Heart right ventricle (tissue), 16 donors: ENCODE data around the gene MXRA8. TPM values are rescaled to one million over a fixed set of nuclear protein-coding genes. Genes with fewer than 3 reads are reported as not detected.

ENCODE experiments used
- ATAC-seq, 8 donors: fragments of 200-7000 bp; cut with Tn5 transposase; one replicate each; pipeline ENCODE4 v1.9.1; 2020; ENCODE audit warnings: mild to moderate bottlenecking in 8 of 8, moderate library complexity in 8 of 8, moderate number of reproducible peaks in 1 of 8
- DNase-seq, 2 donors: peaks; one replicate each; pipeline ENCODE4 v3.0.0-alpha.2; 2020
- H3K27ac ChIP-seq, 10 donors: fragments of 200-600 bp; sonication (generic) in 2 of 10; one replicate each; pipeline versions ENCODE4 v1.5.0 to v1.8.0; 2020 to 2022; ENCODE audit warnings: mild to moderate bottlenecking in 3 of 10
- H3K27me3 ChIP-seq, 7 donors: fragments of 200-600 bp; one replicate each; pipeline ENCODE4 v1.8.0; 2021 to 2022; ENCODE audit warnings: mild to moderate bottlenecking in 2 of 7
- H3K36me3 ChIP-seq, 9 donors: fragments of 200-600 bp; sonication (generic) in 1 of 9; one replicate each; pipeline versions ENCODE4 v1.5.0 to v1.8.0; 2020 to 2022; ENCODE audit warnings: mild to moderate bottlenecking in 2 of 9
- H3K4me1 ChIP-seq, 9 donors: fragments of 200-600 bp; sonication (generic) in 1 of 9; one replicate each; pipeline versions ENCODE4 v1.5.0 to v1.8.0; 2020 to 2022; ENCODE audit warnings: mild to moderate bottlenecking in 4 of 9
- H3K4me3 ChIP-seq, 10 donors: fragments of 200-600 bp; sonication (generic) in 2 of 10; one replicate each; pipeline versions ENCODE4 v1.5.0 to v1.8.0; 2020 to 2022; ENCODE audit warnings: mild to moderate bottlenecking in 7 of 10, moderate library complexity in 2 of 10
- H3K9me3 ChIP-seq, 11 donors: fragments of 200-600 bp in 10 of 11; sonication (generic) in 2 of 11; one replicate each; pipeline versions ENCODE4 v1.5.0 to v1.8.0; 2013 to 2022; ENCODE audit warnings: mild to moderate bottlenecking in 2 of 11, control low read depth in 1 of 11, moderate library complexity in 1 of 11
- WGBS, 2 donors: extraction: QIAGEN DNeasy Blood & Tissue Kit; methylation state at CpG; one replicate each; pipeline ENCODE4 v1.1.7; 2013; ENCODE audit warnings: inconsistent platforms in 1 of 2; 5-methylcytosine and 5-hydroxymethylcytosine counted together
- intact Hi-C, 10 donors: fragments of 100-400 bp; cut with DNase I; formaldehyde crosslinking; loops; one replicate each; pipeline versions ENCODE4 v1.11.1 to v1.14.2; 2022
- polyA plus RNA-seq, 2 donors: library from polyadenylated mRNA; stranded (reverse); fragments of 200-250 nt; gene quantifications; one replicate each; pipeline ENCODE4 v1.2.3, GENCODE V29; 2013
- total RNA-seq, 10 donors: library from RNA; stranded (reverse); fragmentation: NEBNext Ultra II Directional in 3 of 10; extraction: Animal tissue kit (Norgen Biotek cat#: 25700) in 3 of 10; gene quantifications; one replicate each; pipeline versions ENCODE4 v1.2.1 to v1.2.4, GENCODE V29; 2021 to 2023
- TF ChIP-seq, protein P1 (sequence below), 9 donors: fragments of 200-600 bp; sonication (generic) in 2 of 9; IDR thresholded peaks; one replicate each; pipeline versions ENCODE4 v1.5.0 to v1.8.0; 2021 to 2022; ENCODE audit warnings: antibody characterized with exemption in 9 of 9, mild to moderate bottlenecking in 5 of 9, moderate library complexity in 1 of 9
- donor health status: Arrhythmogenic right ventricular cardiomyopathy.
- donor health status: ischemic (EF 13 %, LVEDD 7.1; RV severe dilation, severe dysfunction).
- donor health status: healthy with polysubstance abuse.
- donor health status: DM: no; HTN: yes; CAD: no.
- donor health status: DM: no; HTN: no; CAD: no.
- donor health status: ischemic (EF 25% LVEDD 6.9; RV normal size, moderate dysfunction).
- donor health status: ischemic (EF 25% LVEDD 5.7; RV mildly dilated, moderate dysfunction).
- donor health status: healthy.
- donor health status: DM: yes; HTN: yes; CAD: no.
- donor health status: Ischemic cardiomyopathy.
- donor health status: ischemic (EF 35%, LVEDD 5.7; RV mildly dilated, moderate dysfunction).
- donor health status: nonischemic (EF 11% LVEDD 7.7; RV severe dilation, severe dysfunction).
- donor health status: DM: yes; HTN: yes; CAD: no.
- donor health status: PGD.
- donor health status: ischemic (EF 29% LVEDD 5.4; RV normal size, mild dysfunction).
- donor health status: nonischemic (EF 23%, LVEDD 6.1; RV moderate dilation, normal function).

Gene MXRA8
- total and polyA plus RNA-seq, 12 donors, result 7.2 to 35.6 (median 15.5) TPM

DNA sequence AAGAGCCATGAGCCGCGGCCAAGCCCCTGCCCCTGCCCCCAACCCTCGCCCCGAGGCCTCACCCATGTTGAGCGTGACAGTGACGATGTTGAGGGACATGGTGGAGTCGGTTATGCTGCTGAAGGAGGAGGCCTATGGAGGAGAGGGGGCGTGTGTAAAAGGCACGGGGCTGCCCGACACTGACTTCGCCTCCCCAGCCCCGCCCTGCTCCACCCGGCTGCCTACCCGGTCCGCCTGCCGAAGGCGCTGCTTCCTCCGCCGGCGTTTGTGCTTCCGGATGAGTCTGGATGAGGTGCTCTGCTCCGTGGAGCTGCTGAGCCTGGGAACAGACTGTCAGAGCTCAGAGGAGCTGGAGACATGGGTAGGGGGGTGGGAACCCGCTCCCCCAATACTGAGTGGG is 18.2 kb downstream of the MXRA8 start:
- Histone ChIP-seq H3K27me3 (no peaks in the 10 kb centered on the region), H3K36me3 (peaks cover 0 to 60% (median 9%) of the 10 kb centered on the region in 9 donors), H3K4me1 (peaks cover under 1 to 21% (median 15%) of the 10 kb centered on the region in 9 donors), H3K27ac (no peak overlapping the region), H3K4me3 (no peak overlapping the region), H3K9me3 (no peaks in the 10 kb centered on the region)
- intact Hi-C loops, result no loop called here
- 90 to 92% methylated on average over 22 to 23 of the region's 23 CpGs for WGBS, 2 donors
- no peak for ATAC-seq
- TF ChIP-seq, protein P1, sequence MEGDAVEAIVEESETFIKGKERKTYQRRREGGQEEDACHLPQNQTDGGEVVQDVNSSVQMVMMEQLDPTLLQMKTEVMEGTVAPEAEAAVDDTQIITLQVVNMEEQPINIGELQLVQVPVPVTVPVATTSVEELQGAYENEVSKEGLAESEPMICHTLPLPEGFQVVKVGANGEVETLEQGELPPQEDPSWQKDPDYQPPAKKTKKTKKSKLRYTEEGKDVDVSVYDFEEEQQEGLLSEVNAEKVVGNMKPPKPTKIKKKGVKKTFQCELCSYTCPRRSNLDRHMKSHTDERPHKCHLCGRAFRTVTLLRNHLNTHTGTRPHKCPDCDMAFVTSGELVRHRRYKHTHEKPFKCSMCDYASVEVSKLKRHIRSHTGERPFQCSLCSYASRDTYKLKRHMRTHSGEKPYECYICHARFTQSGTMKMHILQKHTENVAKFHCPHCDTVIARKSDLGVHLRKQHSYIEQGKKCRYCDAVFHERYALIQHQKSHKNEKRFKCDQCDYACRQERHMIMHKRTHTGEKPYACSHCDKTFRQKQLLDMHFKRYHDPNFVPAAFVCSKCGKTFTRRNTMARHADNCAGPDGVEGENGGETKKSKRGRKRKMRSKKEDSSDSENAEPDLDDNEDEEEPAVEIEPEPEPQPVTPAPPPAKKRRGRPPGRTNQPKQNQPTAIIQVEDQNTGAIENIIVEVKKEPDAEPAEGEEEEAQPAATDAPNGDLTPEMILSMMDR (IDR thresholded peaks at IDR 0.05), result no peak
- no peak for DNase-seq

DNA sequence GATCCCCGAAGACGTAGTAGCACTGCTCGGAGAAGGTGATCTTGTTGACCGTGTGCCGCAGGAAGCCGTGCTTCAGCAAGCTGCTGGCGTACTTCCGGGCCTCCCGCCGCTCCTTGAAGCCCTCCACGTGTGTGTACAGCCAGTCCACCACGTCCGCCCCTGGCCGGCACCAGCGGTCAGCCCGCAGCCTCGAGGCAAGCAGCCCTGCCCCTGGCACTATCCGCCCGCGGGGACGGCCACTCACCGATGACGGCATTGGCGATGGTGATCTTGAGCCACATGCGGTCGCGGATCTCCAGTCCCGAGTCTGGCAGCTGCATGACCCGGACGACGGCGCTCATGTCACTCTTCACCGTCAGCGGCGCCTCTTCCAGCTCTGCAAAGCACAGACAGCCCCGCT is 20.1 kb downstream of the MXRA8 start:
- no peaks in the 10 kb centered on the region for H3K9me3 ChIP-seq
- peaks cover 0 to 2% (median 0%) of the 10 kb centered on the region in 9 donors for H3K4me1 ChIP-seq
- no peak overlapping the region for H3K4me3 ChIP-seq
- H3K27me3 ChIP-seq, result no peaks in the 10 kb centered on the region
- WGBS, 2 donors, result 95% methylated on average over 33 to 36 of the region's 36 CpGs
- H3K27ac ChIP-seq, result no peak overlapping the region
- ATAC-seq (no peak), DNase-seq (no peak)
- peaks cover 0 to 63% (median 9%) of the 10 kb centered on the region in 9 donors for H3K36me3 ChIP-seq
- TF ChIP-seq, protein P1 (IDR thresholded peaks at IDR 0.05), result no peak
- intact Hi-C loops, result no loop called here

DNA sequence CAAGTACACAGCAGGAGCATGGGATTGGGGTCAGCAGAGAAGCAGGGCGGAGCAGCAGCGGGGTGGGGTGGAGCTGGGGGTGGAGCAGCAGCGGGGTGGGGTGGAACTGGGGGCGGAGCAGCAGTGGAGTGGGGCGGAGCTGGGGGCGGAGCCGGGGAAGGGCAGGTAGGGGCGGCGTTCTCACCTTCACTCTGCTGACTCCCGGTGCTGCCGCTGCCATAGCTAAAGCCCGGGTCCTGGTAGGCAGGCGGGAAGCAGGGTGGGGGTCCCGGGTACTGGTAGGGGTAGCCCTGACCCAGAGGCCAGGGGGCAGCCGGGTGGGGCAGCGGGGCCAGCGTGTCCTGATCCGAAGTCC is 20.6 kb downstream of the MXRA8 start:
- no peaks in the 10 kb centered on the region for H3K4me1 ChIP-seq
- TF ChIP-seq, protein P1 (IDR thresholded peaks at IDR 0.05), result no peak
- ATAC-seq, result no peak
- H3K4me3 ChIP-seq, result no peak overlapping the region
- no peaks in the 10 kb centered on the region for H3K27me3 ChIP-seq
- H3K36me3 ChIP-seq, result peaks cover 0 to 63% (median 9%) of the 10 kb centered on the region in 9 donors
- no peak for DNase-seq
- no peaks in the 10 kb centered on the region for H3K9me3 ChIP-seq
- intact Hi-C loops, result no loop called here
- WGBS, 2 donors, result 82 to 86% methylated on average over 18 of the region's 18 CpGs
- H3K27ac ChIP-seq, result no peak overlapping the region

GRCh38 chr1:1336931-1337792 is 21.2 kb downstream of the MXRA8 start:
- H3K27me3 ChIP-seq, result no peaks in the 10 kb centered on the region
- H3K9me3 ChIP-seq, result no peaks in the 10 kb centered on the region
- intact Hi-C loops, result no loop called here
- TF ChIP-seq, protein P1 (IDR thresholded peaks at IDR 0.05), result no peak
- DNase-seq (no peak), ATAC-seq (no peak)
- no peak overlapping the region for H3K4me3 ChIP-seq
- WGBS, 2 donors, result 96 to 97% methylated on average over 30 to 32 of the region's 32 CpGs
- no peaks in the 10 kb centered on the region for H3K4me1 ChIP-seq
- peaks cover 0 to 62% (median 9%) of the 10 kb centered on the region in 9 donors for H3K36me3 ChIP-seq
- no peak overlapping the region for H3K27ac ChIP-seq
